ENCODE results near the gene MARK2.

DNA sequence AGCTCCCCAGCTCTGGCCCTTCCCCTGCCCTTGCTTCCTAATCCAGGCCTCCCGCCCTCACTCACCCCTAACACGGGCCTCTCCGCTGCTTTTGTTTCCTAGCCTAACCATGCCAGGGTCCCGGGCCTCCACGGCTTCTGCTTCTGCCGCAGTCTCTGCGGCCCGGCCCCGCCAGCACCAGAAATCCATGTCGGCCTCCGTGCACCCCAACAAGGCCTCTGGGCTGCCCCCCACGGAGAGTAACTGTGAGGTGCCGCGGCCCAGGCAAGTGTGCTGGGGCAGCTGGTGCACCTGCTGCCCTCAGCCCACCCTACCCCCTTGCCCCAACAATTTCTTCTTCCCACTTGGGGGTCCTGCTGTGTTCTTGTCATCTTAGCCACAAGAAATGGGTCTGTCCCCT is 65.0 kb downstream of the MARK2 start:
- TF ChIP-seq, protein P1, sequence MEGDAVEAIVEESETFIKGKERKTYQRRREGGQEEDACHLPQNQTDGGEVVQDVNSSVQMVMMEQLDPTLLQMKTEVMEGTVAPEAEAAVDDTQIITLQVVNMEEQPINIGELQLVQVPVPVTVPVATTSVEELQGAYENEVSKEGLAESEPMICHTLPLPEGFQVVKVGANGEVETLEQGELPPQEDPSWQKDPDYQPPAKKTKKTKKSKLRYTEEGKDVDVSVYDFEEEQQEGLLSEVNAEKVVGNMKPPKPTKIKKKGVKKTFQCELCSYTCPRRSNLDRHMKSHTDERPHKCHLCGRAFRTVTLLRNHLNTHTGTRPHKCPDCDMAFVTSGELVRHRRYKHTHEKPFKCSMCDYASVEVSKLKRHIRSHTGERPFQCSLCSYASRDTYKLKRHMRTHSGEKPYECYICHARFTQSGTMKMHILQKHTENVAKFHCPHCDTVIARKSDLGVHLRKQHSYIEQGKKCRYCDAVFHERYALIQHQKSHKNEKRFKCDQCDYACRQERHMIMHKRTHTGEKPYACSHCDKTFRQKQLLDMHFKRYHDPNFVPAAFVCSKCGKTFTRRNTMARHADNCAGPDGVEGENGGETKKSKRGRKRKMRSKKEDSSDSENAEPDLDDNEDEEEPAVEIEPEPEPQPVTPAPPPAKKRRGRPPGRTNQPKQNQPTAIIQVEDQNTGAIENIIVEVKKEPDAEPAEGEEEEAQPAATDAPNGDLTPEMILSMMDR (IDR thresholded peaks at IDR 0.05), result no peak
- TF ChIP-seq ZFX (IDR thresholded peaks at IDR 0.05; ENCODE audit: borderline replicate concordance), result no peak
